Measurements from ENCODE around the gene ADGRD2. TPM values are rescaled to one million over a fixed set of nuclear protein-coding genes. Genes with fewer than 3 reads are reported as not detected.

ADGRD2 gene
- total RNA-seq, 3 donors from 2014 or later (not counting 1 experiment from before 2014, with no cell fraction given), result not detected

DNA sequence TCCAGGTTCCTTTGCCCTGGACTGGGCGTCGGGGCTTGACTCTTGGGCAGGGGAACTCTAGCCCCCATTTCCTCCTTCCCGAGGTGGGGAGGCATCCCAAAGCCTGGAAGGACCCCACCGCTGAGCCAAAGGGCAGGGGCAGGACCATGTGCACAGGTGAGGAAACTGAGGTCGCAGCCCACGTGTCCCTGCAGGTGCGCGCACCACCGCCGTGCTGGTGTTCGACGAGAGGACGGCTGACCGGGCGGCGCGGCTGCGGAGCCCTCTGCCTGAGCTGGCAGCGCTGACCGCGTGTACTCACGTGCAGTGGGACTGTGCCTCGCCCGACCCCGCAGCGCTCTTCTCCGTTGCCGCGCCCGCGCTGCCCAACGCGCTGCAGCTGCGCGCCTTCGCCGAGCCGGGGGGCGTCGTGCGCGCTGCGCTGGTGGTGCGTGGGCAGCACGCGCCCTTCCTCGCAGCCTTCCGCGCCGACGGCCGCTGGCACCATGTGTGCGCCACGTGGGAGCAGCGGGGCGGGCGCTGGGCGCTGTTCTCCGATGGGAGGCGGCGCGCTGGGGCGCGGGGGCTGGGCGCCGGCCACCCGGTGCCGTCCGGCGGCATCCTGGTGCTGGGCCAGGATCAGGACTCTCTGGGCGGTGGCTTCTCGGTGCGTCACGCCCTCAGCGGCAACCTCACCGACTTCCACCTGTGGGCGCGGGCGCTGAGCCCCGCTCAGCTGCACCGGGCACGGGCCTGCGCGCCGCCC lies 2.8 kb downstream of the ADGRD2 start:
- Histone ChIP-seq H3K4me3 (ENCODE audit: low read length) (no peak overlapping the region), H3K9me3 (ENCODE audit: control insufficient read depth, insufficient read depth, low read length) (no peaks in the 10 kb centered on the region), H3K36me3 (ENCODE audit: control insufficient read depth, insufficient read depth, low read length) (no peaks in the 10 kb centered on the region), H3K27me3 (ENCODE audit: control insufficient read depth, insufficient read depth, low read length) (peaks cover 6% of the 10 kb centered on the region), H3K27ac (ENCODE audit: low read length) (no peak overlapping the region), H3K4me1 (ENCODE audit: control insufficient read depth, insufficient read depth, low read length) (peaks cover 6% of the 10 kb centered on the region)
- Mint-ChIP-seq H3K27me3 (ENCODE audit: low read depth in 2 of 2) (peaks cover 14 to 30% of the 10 kb centered on the region in 2 donors), H3K4me3 (no peak overlapping the region), H3K4me1 (no peaks in the 10 kb centered on the region), H3K27ac (no peak overlapping the region), H3K9me3 (no peaks in the 10 kb centered on the region), H3K36me3 (no peaks in the 10 kb centered on the region)
- TF ChIP-seq, protein P1, sequence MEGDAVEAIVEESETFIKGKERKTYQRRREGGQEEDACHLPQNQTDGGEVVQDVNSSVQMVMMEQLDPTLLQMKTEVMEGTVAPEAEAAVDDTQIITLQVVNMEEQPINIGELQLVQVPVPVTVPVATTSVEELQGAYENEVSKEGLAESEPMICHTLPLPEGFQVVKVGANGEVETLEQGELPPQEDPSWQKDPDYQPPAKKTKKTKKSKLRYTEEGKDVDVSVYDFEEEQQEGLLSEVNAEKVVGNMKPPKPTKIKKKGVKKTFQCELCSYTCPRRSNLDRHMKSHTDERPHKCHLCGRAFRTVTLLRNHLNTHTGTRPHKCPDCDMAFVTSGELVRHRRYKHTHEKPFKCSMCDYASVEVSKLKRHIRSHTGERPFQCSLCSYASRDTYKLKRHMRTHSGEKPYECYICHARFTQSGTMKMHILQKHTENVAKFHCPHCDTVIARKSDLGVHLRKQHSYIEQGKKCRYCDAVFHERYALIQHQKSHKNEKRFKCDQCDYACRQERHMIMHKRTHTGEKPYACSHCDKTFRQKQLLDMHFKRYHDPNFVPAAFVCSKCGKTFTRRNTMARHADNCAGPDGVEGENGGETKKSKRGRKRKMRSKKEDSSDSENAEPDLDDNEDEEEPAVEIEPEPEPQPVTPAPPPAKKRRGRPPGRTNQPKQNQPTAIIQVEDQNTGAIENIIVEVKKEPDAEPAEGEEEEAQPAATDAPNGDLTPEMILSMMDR (IDR thresholded peaks at IDR 0.05), result no peak
- DNase-seq, result no peak
- intact Hi-C loops (cut with micrococcal nuclease), result no loop called here
- no peak for ATAC-seq
- WGBS (ENCODE audit: insufficient coverage), result 46% methylated on average over 85 of the region's 85 CpGs

DNA sequence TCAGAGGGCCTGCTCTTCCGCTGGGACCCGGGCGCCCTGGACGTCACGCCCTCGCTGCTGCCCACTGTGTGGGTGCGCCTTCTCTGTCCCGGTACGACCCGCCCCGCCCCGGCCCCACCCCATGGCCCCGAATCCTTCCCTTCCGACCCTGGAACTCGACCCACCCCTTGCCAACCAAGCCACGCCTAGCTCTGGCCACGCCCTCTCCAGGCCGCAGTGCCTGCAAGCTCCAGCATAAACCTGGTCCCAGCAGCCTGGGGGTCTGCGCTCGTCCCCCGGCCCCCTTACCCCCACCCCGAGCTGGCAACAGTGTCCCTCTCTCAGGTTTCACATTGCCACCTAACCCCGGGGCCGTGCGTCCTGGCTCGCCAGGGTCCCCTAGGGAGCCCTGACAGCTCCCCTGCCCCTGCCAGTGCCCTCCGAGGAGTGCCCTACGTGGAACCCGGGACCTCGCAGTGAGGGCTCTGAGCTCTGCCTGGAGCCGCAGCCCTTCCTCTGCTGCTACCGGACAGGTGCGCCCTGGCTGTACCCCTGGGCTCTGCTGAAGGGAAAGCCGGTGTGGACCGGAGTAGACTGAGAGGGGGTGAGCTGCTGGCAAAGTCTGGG lies 3.4 kb downstream of the ADGRD2 start:
- intact Hi-C loops (cut with micrococcal nuclease), result no loop called here
- H3K9me3 ChIP-seq (ENCODE audit: control insufficient read depth, insufficient read depth, low read length), result no peaks in the 10 kb centered on the region
- H3K27me3 ChIP-seq (ENCODE audit: control insufficient read depth, insufficient read depth, low read length), result peaks cover 6% of the 10 kb centered on the region
- H3K4me1 ChIP-seq (ENCODE audit: control insufficient read depth, insufficient read depth, low read length), result peaks cover 6% of the 10 kb centered on the region
- Mint-ChIP-seq H3K9me3 (no peaks in the 10 kb centered on the region), H3K4me1 (no peaks in the 10 kb centered on the region), H3K4me3 (no peak overlapping the region), H3K27me3 (ENCODE audit: low read depth in 2 of 2) (peaks cover 7 to 24% of the 10 kb centered on the region in 2 donors), H3K27ac (no peak overlapping the region), H3K36me3 (no peaks in the 10 kb centered on the region)
- no peaks in the 10 kb centered on the region for H3K36me3 ChIP-seq (ENCODE audit: control insufficient read depth, insufficient read depth, low read length)
- no peak overlapping the region for H3K4me3 ChIP-seq (ENCODE audit: low read length)
- TF ChIP-seq, protein P1 (IDR thresholded peaks at IDR 0.05), result no peak
- ATAC-seq, result no peak
- DNase-seq, result no peak
- H3K27ac ChIP-seq (ENCODE audit: low read length), result no peak overlapping the region
- 36% methylated on average over 33 of the region's 35 CpGs for WGBS (ENCODE audit: insufficient coverage)

DNA sequence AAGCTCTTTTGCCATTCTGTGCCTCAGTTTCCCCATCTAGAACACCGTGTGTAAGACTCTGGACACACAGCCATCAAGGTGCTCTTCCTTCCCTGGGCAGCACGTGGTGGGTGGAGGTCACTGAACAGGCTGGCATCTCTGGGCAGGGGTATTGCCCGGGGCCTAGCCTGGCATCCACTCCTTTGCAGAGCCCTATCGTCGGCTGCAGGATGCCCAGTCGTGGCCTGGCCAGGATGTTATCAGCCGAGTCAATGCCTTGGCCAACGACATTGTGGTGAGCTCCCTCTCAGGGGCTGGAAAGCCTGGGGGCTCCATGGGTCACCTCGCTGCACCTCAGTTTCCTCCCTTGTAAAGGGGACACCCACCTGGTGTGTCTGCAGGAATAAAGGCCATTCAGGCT lies 4.0 kb downstream of the ADGRD2 start:
- H3K27ac Mint-ChIP-seq, result no peak overlapping the region

More for the DNA sequence above, 4.0 kb downstream of the ADGRD2 start:
- H3K36me3 ChIP-seq (ENCODE audit: control insufficient read depth, insufficient read depth, low read length), result no peaks in the 10 kb centered on the region
- H3K9me3 ChIP-seq (ENCODE audit: control insufficient read depth, insufficient read depth, low read length), result no peaks in the 10 kb centered on the region
- H3K4me3 ChIP-seq (ENCODE audit: low read length), result no peak overlapping the region
- Mint-ChIP-seq H3K9me3 (no peaks in the 10 kb centered on the region), H3K4me3 (no peak overlapping the region), H3K4me1 (no peaks in the 10 kb centered on the region), H3K27me3 (ENCODE audit: low read depth in 2 of 2) (peaks cover 7 to 24% of the 10 kb centered on the region in 2 donors), H3K36me3 (no peaks in the 10 kb centered on the region)
- TF ChIP-seq, protein P1 (IDR thresholded peaks at IDR 0.05), result no peak
- peaks cover 6% of the 10 kb centered on the region for H3K27me3 ChIP-seq (ENCODE audit: control insufficient read depth, insufficient read depth, low read length)
- H3K4me1 ChIP-seq (ENCODE audit: control insufficient read depth, insufficient read depth, low read length), result peaks cover 6% of the 10 kb centered on the region
- intact Hi-C loops (cut with micrococcal nuclease), result no loop called here
- no peak overlapping the region for H3K27ac ChIP-seq (ENCODE audit: low read length)
- 82% methylated on average over 9 of the region's 9 CpGs for WGBS (ENCODE audit: insufficient coverage)
- no peak for ATAC-seq
- no peak for DNase-seq
